Measurements from ENCODE around the gene CTNNA3. TPM values are rescaled to one million over a fixed set of nuclear protein-coding genes. Genes with fewer than 3 reads are reported as not detected.

The CTNNA3 gene
- polyA plus RNA-seq, 1 donor from 2014 or later = 0.14 TPM

DNA sequence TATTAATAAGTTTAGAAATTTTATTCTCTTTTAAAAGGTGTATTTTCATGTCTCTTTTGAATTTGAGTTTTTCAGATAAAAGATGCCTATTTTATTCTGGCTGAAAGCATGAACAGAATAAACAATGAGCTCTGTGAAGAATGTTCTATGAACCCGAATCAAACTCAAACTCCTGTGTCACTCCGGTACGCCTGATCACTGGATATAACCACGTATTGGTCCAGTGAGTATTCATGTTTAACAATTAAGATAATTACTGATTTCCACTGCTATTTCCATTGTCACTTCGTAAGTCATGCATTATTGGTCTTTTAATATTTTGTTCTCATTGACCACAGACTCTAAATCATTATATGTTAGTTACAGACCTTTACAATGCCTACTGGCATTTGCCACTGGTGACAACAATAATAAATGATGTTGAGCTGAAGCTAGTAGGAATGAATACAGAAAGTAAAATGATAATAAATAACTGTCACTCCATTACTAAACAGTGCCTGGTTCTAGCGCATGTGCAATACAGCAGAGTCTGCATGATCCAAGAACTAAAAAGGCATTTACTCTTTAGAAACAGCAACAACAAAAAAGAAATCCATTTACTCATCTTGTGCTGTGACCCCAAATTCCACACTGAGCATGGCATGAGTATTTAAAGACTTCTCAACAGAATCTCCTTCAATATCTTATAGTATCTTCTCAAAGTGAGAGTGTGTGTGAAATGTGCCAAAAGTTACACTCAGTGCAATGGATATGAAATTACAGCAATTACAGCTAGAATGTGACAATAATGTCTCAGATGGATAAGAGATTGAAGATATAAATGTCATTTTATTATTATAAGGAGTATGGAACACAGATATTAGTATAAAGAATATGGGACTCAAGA lies 1597.2 kb downstream of the CTNNA3 start:
- no peak overlapping the region for H2AFZ ChIP-seq (ENCODE audit: low read depth, low read length)
- no peaks in the 10 kb centered on the region for H3F3A ChIP-seq (ENCODE audit: insufficient read depth, low read length, poor library complexity, severe bottlenecking)
- H4K20me1 ChIP-seq (ENCODE audit: insufficient read depth) = no peaks in the 10 kb centered on the region
- H3K27ac ChIP-seq (ENCODE audit: low read length) = no peak overlapping the region
- H3K79me2 ChIP-seq (replicated peaks; ENCODE audit: insufficient read depth, low read length) = no peaks in the 10 kb centered on the region
- no peak overlapping the region for H3K4me2 ChIP-seq (ENCODE audit: low read length)
- no peaks in the 10 kb centered on the region for H3K36me3 ChIP-seq (ENCODE audit: insufficient read depth, low read length)
- H3K9ac ChIP-seq (ENCODE audit: low read length) = no peak overlapping the region
- no peaks in the 10 kb centered on the region for H3K9me3 ChIP-seq (ENCODE audit: low read length)
- no peaks in the 10 kb centered on the region for H3K27me3 ChIP-seq (ENCODE audit: insufficient read depth, low read depth, low read length)
- H3K9me2 ChIP-seq (ENCODE audit: insufficient read depth, low read length) = no peaks in the 10 kb centered on the region
- H3K4me3 ChIP-seq (ENCODE audit: low read length) = no peak overlapping the region
- TF ChIP-seq RAD21 (conservative IDR thresholded peaks at IDR 0.05) = no peak
- peak; percentile 71 for TF ChIP-seq EP300 (conservative IDR thresholded peaks at IDR 0.05; ENCODE audit: poor library complexity, severe bottlenecking)
- TF ChIP-seq, protein P1, sequence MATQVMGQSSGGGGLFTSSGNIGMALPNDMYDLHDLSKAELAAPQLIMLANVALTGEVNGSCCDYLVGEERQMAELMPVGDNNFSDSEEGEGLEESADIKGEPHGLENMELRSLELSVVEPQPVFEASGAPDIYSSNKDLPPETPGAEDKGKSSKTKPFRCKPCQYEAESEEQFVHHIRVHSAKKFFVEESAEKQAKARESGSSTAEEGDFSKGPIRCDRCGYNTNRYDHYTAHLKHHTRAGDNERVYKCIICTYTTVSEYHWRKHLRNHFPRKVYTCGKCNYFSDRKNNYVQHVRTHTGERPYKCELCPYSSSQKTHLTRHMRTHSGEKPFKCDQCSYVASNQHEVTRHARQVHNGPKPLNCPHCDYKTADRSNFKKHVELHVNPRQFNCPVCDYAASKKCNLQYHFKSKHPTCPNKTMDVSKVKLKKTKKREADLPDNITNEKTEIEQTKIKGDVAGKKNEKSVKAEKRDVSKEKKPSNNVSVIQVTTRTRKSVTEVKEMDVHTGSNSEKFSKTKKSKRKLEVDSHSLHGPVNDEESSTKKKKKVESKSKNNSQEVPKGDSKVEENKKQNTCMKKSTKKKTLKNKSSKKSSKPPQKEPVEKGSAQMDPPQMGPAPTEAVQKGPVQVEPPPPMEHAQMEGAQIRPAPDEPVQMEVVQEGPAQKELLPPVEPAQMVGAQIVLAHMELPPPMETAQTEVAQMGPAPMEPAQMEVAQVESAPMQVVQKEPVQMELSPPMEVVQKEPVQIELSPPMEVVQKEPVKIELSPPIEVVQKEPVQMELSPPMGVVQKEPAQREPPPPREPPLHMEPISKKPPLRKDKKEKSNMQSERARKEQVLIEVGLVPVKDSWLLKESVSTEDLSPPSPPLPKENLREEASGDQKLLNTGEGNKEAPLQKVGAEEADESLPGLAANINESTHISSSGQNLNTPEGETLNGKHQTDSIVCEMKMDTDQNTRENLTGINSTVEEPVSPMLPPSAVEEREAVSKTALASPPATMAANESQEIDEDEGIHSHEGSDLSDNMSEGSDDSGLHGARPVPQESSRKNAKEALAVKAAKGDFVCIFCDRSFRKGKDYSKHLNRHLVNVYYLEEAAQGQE (IDR thresholded peaks at IDR 0.05; ENCODE audit: borderline replicate concordance) = no peak
- no peak for TF ChIP-seq SMC3 (conservative IDR thresholded peaks at IDR 0.05; ENCODE audit: poor library complexity)
- no peak for TF ChIP-seq MXI1 (conservative IDR thresholded peaks at IDR 0.05; ENCODE audit: poor library complexity, severe bottlenecking)
- TF ChIP-seq POLR2AphosphoS5 (IDR thresholded peaks at IDR 0.05) = peak; percentile 46
- TF ChIP-seq EZH2 (IDR thresholded peaks at IDR 0.05; ENCODE audit: borderline replicate concordance, insufficient read depth, low read length, poor library complexity, severe bottlenecking) = no peak
- TF ChIP-seq, protein P2, sequence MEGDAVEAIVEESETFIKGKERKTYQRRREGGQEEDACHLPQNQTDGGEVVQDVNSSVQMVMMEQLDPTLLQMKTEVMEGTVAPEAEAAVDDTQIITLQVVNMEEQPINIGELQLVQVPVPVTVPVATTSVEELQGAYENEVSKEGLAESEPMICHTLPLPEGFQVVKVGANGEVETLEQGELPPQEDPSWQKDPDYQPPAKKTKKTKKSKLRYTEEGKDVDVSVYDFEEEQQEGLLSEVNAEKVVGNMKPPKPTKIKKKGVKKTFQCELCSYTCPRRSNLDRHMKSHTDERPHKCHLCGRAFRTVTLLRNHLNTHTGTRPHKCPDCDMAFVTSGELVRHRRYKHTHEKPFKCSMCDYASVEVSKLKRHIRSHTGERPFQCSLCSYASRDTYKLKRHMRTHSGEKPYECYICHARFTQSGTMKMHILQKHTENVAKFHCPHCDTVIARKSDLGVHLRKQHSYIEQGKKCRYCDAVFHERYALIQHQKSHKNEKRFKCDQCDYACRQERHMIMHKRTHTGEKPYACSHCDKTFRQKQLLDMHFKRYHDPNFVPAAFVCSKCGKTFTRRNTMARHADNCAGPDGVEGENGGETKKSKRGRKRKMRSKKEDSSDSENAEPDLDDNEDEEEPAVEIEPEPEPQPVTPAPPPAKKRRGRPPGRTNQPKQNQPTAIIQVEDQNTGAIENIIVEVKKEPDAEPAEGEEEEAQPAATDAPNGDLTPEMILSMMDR (IDR thresholded peaks at IDR 0.05; ENCODE audit: poor library complexity, severe bottlenecking) = no peak
- no peak for TF ChIP-seq TAF1 (IDR thresholded peaks at IDR 0.05; ENCODE audit: low read depth)

DNA sequence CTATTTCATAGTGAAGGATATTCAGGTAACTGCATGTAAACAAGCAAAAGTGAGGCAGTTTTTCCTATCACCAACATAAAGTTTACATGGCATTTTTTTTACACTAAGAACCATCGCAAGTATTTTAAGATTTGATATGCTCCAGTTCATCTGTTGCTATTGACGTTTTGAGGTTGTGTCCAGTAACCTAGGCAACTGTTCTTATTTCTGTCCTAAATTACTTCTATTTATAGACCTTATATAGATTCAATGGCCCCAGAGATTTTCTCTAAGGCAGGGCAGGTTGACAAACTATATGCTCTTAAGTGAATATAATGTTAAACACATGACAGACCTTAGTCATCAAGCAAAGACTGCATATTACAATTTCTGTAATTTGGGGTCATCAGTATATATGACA lies 1600.4 kb downstream of the CTNNA3 start:
- no peaks in the 10 kb centered on the region for H4K20me1 ChIP-seq (ENCODE audit: insufficient read depth)
- H3K79me2 ChIP-seq (replicated peaks; ENCODE audit: insufficient read depth, low read length) = no peaks in the 10 kb centered on the region
- H3K9me2 ChIP-seq (ENCODE audit: insufficient read depth, low read length) = no peaks in the 10 kb centered on the region
- no peaks in the 10 kb centered on the region for H3K27me3 ChIP-seq (ENCODE audit: insufficient read depth, low read depth, low read length)
- no peak overlapping the region for H3K9ac ChIP-seq (ENCODE audit: low read length)
- H2AFZ ChIP-seq (ENCODE audit: low read depth, low read length) = no peak overlapping the region
- no peaks in the 10 kb centered on the region for H3K36me3 ChIP-seq (ENCODE audit: insufficient read depth, low read length)
- peak overlapping the region; percentile 39 for H3K27ac ChIP-seq (ENCODE audit: low read length)
- no peak overlapping the region for H3K4me2 ChIP-seq (ENCODE audit: low read length)
- H3K9me3 ChIP-seq (ENCODE audit: low read length) = no peaks in the 10 kb centered on the region
- TF ChIP-seq EP300 (conservative IDR thresholded peaks at IDR 0.05; ENCODE audit: poor library complexity, severe bottlenecking) (peak; percentile 73), SMC3 (conservative IDR thresholded peaks at IDR 0.05; ENCODE audit: poor library complexity) (no peak), MXI1 (conservative IDR thresholded peaks at IDR 0.05; ENCODE audit: poor library complexity, severe bottlenecking) (no peak)
- no peak overlapping the region for H3K4me3 ChIP-seq (ENCODE audit: low read length)
- no peaks in the 10 kb centered on the region for H3F3A ChIP-seq (ENCODE audit: insufficient read depth, low read length, poor library complexity, severe bottlenecking)
